C4-2B (cell line): ENCODE measurements around the gene RNF115.

Experiments
- ZFX ChIP-seq: fragments of 450-650 bp; IDR thresholded peaks from 2 replicates; pipeline ENCODE4 v1.6.1; 2017
- TF ChIP-seq, protein P1 (sequence below): fragments of 450-650 bp; conservative IDR thresholded peaks from 2 replicates; pipeline ENCODE4 v1.5.1; 2017; ENCODE audit warnings: mild to moderate bottlenecking

DNA sequence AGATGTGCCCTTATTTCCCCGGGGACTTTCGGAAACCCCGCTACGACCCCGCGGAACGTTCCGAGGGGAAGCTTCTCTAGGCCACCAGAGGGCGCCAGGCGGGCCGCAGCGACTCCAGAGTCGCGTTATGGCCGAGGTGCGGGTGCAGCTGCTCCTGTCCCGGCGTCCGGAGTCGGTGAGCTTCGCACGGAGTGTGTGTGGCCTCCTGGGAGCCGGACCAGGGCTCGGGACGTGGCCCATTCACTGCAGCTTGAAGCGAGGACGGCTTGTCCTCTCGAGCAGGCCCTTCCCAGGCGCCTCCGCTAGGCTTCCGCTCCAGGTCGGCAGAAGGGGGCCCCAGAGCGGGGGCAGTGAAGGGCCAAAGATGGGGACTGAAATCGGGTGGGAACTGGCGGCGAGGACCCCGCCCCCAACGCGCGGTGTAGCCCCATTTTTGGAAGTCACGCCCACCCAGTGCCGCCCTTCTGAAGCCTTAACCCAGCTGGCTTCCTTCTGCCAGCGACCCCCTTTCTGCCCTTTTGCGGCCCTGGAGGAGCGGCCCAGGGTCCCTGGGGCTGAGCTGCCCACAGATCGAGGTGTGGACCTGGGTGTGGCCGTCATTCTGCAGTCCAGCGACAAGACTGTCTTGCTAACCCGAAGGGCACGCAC lies 21.7 kb upstream of the RNF115 start, which contains the start of gene NUDT17:
- TF ChIP-seq, protein P1, sequence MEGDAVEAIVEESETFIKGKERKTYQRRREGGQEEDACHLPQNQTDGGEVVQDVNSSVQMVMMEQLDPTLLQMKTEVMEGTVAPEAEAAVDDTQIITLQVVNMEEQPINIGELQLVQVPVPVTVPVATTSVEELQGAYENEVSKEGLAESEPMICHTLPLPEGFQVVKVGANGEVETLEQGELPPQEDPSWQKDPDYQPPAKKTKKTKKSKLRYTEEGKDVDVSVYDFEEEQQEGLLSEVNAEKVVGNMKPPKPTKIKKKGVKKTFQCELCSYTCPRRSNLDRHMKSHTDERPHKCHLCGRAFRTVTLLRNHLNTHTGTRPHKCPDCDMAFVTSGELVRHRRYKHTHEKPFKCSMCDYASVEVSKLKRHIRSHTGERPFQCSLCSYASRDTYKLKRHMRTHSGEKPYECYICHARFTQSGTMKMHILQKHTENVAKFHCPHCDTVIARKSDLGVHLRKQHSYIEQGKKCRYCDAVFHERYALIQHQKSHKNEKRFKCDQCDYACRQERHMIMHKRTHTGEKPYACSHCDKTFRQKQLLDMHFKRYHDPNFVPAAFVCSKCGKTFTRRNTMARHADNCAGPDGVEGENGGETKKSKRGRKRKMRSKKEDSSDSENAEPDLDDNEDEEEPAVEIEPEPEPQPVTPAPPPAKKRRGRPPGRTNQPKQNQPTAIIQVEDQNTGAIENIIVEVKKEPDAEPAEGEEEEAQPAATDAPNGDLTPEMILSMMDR = peak; percentile 98
- TF ChIP-seq ZFX = no peak
